Measurements from ENCODE around the gene ZBTB2.

GRCh38 chr6:151384151-151384550 lies 7.2 kb downstream of the ZBTB2 start:
- TF ChIP-seq CTCF (IDR thresholded peaks at IDR 0.05; ENCODE audit: low read depth, low read length) (no peak), EZH2phosphoT487 (IDR thresholded peaks at IDR 0.05; ENCODE audit: low read depth) (no peak)

Data from OCI-LY3 (cell line).